Measurements from ENCODE around the gene SPECC1.

SPECC1 gene

DNA sequence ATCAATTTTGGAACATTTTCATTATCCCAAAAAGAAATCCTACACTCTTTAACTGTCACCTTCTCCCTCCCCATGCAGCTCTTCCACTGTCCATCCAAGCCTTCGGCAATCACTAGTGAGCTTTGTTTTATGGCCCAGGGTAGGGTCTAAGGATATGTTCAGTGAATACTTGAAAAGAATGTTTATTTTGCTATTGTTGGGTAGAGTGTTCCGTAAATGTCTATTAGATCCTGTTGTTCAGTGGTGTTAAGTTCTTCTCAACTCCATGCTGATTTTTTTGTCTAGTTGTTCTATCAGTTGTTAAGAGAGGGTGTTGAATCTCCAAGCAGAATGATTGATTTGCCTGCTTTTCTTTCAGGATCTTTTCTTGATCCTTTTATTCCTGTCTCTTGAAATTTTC lies 29.9 kb downstream of the SPECC1 start:
- DNase-seq (ENCODE audit: low read depth): no peak
- TF ChIP-seq, protein P1, sequence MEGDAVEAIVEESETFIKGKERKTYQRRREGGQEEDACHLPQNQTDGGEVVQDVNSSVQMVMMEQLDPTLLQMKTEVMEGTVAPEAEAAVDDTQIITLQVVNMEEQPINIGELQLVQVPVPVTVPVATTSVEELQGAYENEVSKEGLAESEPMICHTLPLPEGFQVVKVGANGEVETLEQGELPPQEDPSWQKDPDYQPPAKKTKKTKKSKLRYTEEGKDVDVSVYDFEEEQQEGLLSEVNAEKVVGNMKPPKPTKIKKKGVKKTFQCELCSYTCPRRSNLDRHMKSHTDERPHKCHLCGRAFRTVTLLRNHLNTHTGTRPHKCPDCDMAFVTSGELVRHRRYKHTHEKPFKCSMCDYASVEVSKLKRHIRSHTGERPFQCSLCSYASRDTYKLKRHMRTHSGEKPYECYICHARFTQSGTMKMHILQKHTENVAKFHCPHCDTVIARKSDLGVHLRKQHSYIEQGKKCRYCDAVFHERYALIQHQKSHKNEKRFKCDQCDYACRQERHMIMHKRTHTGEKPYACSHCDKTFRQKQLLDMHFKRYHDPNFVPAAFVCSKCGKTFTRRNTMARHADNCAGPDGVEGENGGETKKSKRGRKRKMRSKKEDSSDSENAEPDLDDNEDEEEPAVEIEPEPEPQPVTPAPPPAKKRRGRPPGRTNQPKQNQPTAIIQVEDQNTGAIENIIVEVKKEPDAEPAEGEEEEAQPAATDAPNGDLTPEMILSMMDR (conservative IDR thresholded peaks at IDR 0.05; ENCODE audit: low read length): no peak
- H3K4me3 ChIP-seq (ENCODE audit: low read length): no peak overlapping the region

DNA sequence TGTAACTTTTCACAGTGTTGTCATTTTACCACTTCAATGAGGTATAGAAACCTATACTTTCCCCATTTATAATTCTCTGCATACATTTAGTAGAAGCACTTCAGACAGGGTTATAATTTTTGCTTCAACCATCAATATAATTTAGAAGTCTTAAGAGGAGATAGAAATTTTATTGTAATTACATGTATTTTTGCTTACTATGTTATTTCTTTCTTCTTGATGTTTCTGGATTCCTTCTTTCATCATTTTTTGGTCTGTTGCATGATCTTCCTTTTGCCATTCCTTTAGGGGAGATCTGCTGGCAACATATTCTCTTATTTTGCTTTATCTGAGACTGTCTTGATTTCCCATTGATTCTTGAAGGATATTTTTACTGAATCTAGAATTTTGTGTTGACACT lies 31.1 kb downstream of the SPECC1 start:
- DNase-seq (ENCODE audit: low read depth): no peak
- TF ChIP-seq, protein P1 (conservative IDR thresholded peaks at IDR 0.05; ENCODE audit: low read length): no peak

DNA sequence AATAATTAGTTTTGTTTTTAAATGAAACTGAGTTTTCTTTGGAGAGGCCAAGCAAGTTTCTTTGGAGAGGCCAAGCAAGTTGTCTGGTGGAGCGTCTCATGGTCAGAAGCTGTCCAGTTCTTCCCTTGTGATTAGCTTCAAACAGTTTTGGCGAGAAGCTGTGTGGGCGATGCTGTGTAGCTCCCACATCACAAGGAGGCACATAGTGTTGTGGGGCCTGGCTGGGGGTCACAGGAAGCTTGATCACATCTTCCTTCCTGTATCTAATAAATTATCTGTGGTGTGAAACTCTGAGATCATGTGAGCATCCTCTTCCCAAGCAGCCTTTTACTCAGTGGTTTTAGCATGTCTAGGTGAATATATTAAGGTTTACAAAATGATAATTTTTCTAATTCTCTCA lies 33.9 kb downstream of the SPECC1 start:
- no peak overlapping the region for H3K4me3 ChIP-seq (ENCODE audit: low read length)
- TF ChIP-seq, protein P1 (conservative IDR thresholded peaks at IDR 0.05; ENCODE audit: low read length): no peak
- DNase-seq (ENCODE audit: low read depth): no peak

More for the DNA sequence above, 31.1 kb downstream of the SPECC1 start:
- no peak overlapping the region for H3K4me3 ChIP-seq (ENCODE audit: low read length)

DNA sequence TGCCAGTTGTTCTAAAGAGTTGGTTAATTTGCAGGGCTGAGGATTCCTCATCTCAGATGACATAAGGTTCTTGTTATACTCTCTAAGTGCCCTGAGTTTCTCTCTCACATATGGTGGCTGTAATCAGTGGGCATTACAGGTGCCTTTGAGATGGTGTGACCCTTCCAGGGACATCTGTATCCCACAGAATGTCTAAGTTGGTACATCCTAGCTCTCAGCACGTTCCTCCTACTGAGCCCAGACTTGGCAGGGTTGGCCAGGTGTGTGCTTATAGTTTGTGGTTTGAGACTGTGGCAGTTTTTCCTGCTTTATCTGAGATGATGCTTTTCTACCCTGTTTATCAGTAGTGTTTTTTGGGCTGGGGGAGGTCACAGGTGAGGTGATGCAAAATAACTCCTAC lies 36.3 kb downstream of the SPECC1 start:
- H3K4me3 ChIP-seq (ENCODE audit: low read length): no peak overlapping the region
- DNase-seq (ENCODE audit: low read depth): no peak
- TF ChIP-seq, protein P1 (conservative IDR thresholded peaks at IDR 0.05; ENCODE audit: low read length): no peak

DNA sequence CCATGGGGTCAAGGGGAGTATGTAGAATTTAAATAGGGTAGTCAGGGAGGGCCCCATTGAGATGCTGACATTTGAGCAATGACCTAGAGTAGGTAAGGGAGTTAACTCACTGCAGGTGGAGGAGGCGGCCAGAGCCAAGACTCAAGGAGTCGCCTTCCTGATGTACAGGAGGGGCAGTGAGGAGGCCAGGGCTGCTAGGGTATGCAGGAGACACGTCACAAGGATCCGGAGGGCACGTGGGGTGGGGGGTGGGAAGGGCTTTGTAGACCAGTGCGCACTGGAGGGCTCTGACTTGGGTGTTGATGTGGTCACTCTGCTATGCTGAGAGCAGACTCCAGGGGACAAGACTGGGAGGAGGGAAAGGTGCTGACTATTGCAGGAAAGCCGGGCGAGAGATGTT lies 37.5 kb downstream of the SPECC1 start:
- DNase-seq (ENCODE audit: low read depth): no peak
- TF ChIP-seq, protein P1 (conservative IDR thresholded peaks at IDR 0.05; ENCODE audit: low read length): no peak
- H3K4me3 ChIP-seq (ENCODE audit: low read length): no peak overlapping the region

DNA sequence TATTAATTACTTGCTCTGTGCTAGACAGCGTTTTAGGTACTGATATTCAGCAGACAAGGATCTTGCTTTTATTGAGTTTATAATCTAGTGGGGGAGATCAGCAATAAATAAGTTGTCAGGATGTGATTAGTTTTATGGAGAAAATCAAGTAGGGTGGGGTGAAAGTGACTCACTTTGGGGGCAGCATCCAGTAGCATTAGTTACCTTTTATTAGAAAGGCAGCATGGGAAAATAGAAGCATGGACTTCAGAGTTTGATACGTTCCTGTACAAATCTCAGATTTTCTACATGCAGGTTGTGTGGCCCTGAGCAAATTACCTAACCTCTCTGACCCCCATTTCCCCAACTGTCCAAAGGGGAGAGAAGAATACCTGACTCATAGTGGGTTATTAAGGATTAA lies 42.5 kb downstream of the SPECC1 start:
- DNase-seq (ENCODE audit: low read depth): no peak
- no peak overlapping the region for H3K4me3 ChIP-seq (ENCODE audit: low read length)
- TF ChIP-seq, protein P1 (conservative IDR thresholded peaks at IDR 0.05; ENCODE audit: low read length): no peak

DNA sequence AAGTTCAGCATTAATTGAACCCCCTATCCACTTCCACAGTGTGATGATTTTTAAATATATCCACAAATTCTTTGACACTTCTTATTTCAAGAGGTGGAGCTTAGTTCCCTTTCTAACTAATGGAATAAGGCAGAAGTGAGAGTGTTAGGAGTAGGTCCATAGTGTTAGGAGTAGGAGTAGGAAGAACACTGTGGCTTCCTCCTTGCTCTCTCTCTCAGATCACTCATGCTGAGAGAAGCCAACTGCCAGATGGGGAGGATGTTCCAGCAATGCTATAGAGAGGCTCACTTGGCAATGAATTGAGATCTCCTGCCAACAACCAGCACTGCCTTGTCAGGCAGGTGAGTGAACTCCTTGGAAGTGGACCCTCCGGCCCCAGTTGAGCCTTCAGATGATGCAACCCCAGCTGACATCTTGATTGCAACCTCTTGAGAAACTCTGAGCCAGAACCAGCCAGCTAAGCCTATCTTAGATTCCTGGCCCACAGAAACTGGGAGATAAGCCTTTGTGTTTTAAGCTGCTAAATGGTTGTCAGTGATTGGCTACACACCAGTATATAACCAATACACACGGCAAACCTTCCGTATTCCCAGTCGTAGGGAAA lies 44.3 kb downstream of the SPECC1 start:
- no peak for DNase-seq (ENCODE audit: low read depth)
- no peak overlapping the region for H3K4me3 ChIP-seq (ENCODE audit: low read length)

More for the DNA sequence above, 44.3 kb downstream of the SPECC1 start:
- TF ChIP-seq, protein P1 (conservative IDR thresholded peaks at IDR 0.05; ENCODE audit: low read length): no peak

All from AG10803 (cell line).